ENCODE measurements around the gene AHSP. TPM values are rescaled to one million over a fixed set of nuclear protein-coding genes. Genes with fewer than 3 reads are reported as not detected.

The AHSP gene
- total and polyA plus RNA-seq, 10 of the 15 experiments (the other 5 are each of a cell fraction or from before 2014, with no cell fraction given) = not detected

- Histone ChIP-seq H4K20me1 (ENCODE audit: control insufficient read depth, insufficient read depth) (no peaks in the 10 kb centered on the region), H3K4me3 (no peak overlapping the region), H3K79me2 (ENCODE audit: control insufficient read depth, insufficient read depth, low read length) (no peaks in the 10 kb centered on the region), H3K36me3 (ENCODE audit: control insufficient read depth in 2 of 2, insufficient read depth in 2 of 2, low read length in 1 of 2) (no peaks in the 10 kb centered on the region; a peak in 3 of 4 replicates), H3K9me3 (replicated peaks; ENCODE audit: control insufficient read depth, insufficient read depth, low read length) (no peaks in the 10 kb centered on the region), H3K4me2 (ENCODE audit: control insufficient read depth, insufficient read depth) (no peak overlapping the region), H3K27ac (ENCODE audit: control insufficient read depth, insufficient read depth) (no peak overlapping the region), H2AFZ (ENCODE audit: control insufficient read depth, low read depth, low read length) (no peak overlapping the region), H3K4me1 (ENCODE audit: control insufficient read depth, insufficient read depth, low read length) (no peaks in the 10 kb centered on the region), H3K27me3 (replicated peaks in 1 of 2; ENCODE audit: control insufficient read depth in 2 of 2, insufficient read depth in 2 of 2, low read length in 1 of 2) (no peaks in the 10 kb centered on the region), H3K9ac (ENCODE audit: control insufficient read depth, insufficient read depth, low read length) (no peak overlapping the region)
- 95% methylated on average over 15 of the region's 18 CpGs for WGBS (ENCODE audit: insufficient coverage, insufficient replicate concordance, low lambda C conversion rate, missing lambda C conversion rate)
- no TSS peak for BruUV-seq (replicated peaks)
- CTCF ChIA-PET = no interaction called here
- DNase-seq (ENCODE audit: low read depth, low spot score) (no peak), FAIRE-seq (no peak), ATAC-seq (no peak)
- TF ChIP-seq FOXK2 (IDR thresholded peaks at IDR 0.05) (no peak), SRF (IDR thresholded peaks at IDR 0.05; ENCODE audit: low read depth in 2 of 2, low read length in 2 of 2) (no peak), TCF3 (IDR thresholded peaks at IDR 0.05; ENCODE audit: borderline replicate concordance, insufficient read depth, low read depth, low read length) (no peak)
- POLR2A ChIA-PET = no interaction called here
- RAD21 ChIA-PET (ENCODE audit: unreplicated experiment) = no interaction called here
- SMC1A ChIA-PET (ENCODE audit: uncharacterized antibody, unreplicated experiment) = no interaction called here
- intact Hi-C loops (cut with micrococcal nuclease; ENCODE audit: unreplicated experiment) = no loop called here
- in situ Hi-C loops (cut with MboI) = no loop called here
These were observed 34.1 kb upstream of the AHSP start for GRCh38 chr16:31493506-31494125.

GRCh38 chr16:31496670-31497069, 31.0 kb upstream of the AHSP start:
- Histone ChIP-seq H3K36me3 (ENCODE audit: control insufficient read depth in 2 of 2, insufficient read depth in 2 of 2, low read length in 1 of 2) (no peaks in the 10 kb centered on the region; a peak in 3 of 4 replicates), H3K4me2 (ENCODE audit: control insufficient read depth, insufficient read depth) (no peak overlapping the region), H3K9ac (ENCODE audit: control insufficient read depth, insufficient read depth, low read length) (no peak overlapping the region), H3K4me3 (no peak overlapping the region), H3K79me2 (ENCODE audit: control insufficient read depth, insufficient read depth, low read length) (no peaks in the 10 kb centered on the region), H3K27ac (ENCODE audit: control insufficient read depth, insufficient read depth) (no peak overlapping the region), H3K9me3 (replicated peaks; ENCODE audit: control insufficient read depth, insufficient read depth, low read length) (no peaks in the 10 kb centered on the region), H3K27me3 (replicated peaks in 1 of 2; ENCODE audit: control insufficient read depth in 2 of 2, insufficient read depth in 2 of 2, low read length in 1 of 2) (no peaks in the 10 kb centered on the region), H2AFZ (ENCODE audit: control insufficient read depth, low read depth, low read length) (no peak overlapping the region), H4K20me1 (ENCODE audit: control insufficient read depth, insufficient read depth) (no peaks in the 10 kb centered on the region), H3K4me1 (ENCODE audit: control insufficient read depth, insufficient read depth, low read length) (no peaks in the 10 kb centered on the region)
- POLR2A ChIA-PET = no interaction called here
- TF ChIP-seq CHD4 (IDR thresholded peaks at IDR 0.05) = no peak
- no peak for TF ChIP-seq PAX5 (IDR thresholded peaks at IDR 0.05; ENCODE audit: borderline replicate concordance, low read depth, low read length)
- intact Hi-C loops (cut with micrococcal nuclease; ENCODE audit: unreplicated experiment) = no loop called here
- FAIRE-seq (no peak), DNase-seq (ENCODE audit: low read depth, low spot score) (no peak), ATAC-seq (no peak)
- SMC1A ChIA-PET (ENCODE audit: uncharacterized antibody, unreplicated experiment) = interaction anchor here (0.7 to 1.6 kb wide), 2 partner anchors 36 to 61 kb away, joined by 3 to 4 read pairs; no protein-coding TSS in a partner anchor
- RAD21 ChIA-PET (ENCODE audit: unreplicated experiment) = no interaction called here
- no TSS peak for BruUV-seq (replicated peaks)
- CTCF ChIA-PET = no interaction called here
- in situ Hi-C loops (cut with MboI) = no loop called here
- 88% methylated on average over 10 of the region's 10 CpGs for WGBS (ENCODE audit: insufficient coverage, insufficient replicate concordance, low lambda C conversion rate, missing lambda C conversion rate)

All from GM12878 (cell line).